NOMO-1 (cell line): ENCODE measurements around the gene SMIM7.

Source experiments
- DNase-seq, 2 experiments: peaks; one replicate each; lab custom pipeline; 2025; ENCODE audit not compliant: unreplicated experiment in 2 of 2; lab: John Stamatoyannopoulos, UW

The SMIM7 gene

DNA sequence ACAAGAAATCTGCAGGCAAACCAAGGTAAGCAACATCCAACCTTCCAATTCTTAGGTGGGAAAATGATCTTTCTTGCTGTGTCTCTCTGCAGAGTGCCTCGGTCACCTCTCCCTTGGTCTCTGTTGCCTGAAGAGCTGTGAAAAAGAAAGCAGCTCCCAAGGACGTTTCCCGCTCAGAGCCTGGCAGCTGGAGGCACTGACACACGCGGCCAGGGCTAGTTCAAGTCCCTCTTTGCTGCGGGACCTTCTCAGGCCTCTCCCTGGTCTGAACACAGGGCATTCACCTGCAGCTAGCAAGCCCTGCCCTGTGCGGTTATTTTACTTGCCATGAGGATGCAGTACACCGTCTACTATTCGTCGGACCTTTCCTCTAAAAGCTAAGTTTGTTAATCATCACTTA lies 35.7 kb downstream of the SMIM7 start:
- DNase-seq: no peak

DNA sequence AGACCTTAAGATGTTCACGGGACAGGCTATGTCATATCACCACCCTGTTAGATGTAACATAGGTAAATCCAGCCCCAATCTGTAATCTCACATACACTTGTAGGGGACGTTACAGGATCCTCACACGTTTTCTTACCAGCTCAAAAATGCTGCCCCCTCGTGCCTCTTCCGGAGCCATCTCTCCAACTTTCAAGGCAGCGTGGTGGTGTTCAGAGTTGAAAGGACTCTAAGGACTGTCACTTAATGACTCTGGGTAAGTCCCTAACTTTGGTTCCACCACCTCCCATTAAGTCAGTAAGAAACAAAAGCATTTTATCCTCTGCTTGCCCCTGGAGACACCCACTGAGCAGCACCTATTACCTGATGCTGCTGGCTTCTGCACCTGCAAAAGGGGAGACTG lies 36.4 kb downstream of the SMIM7 start:
- no peak for DNase-seq

DNA sequence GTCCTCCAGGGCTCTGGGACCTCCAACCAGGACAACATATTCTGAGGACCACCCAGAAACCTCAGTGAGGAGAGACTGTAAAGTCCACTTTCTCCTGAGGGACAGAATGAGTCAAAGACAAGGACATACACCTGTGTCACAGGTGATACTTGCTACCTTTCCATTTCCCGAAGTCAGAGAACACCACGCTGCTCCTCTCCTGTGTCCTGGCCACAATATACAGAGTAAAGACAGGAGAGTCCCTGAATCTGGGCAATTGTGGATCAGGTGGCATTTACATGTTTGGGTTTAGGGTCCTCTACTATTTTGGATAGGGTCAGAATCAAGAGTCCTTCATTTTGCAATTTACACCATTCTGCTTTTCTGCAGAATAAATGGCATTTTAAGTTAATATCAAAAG lies 36.9 kb downstream of the SMIM7 start:
- no peak for DNase-seq

DNA sequence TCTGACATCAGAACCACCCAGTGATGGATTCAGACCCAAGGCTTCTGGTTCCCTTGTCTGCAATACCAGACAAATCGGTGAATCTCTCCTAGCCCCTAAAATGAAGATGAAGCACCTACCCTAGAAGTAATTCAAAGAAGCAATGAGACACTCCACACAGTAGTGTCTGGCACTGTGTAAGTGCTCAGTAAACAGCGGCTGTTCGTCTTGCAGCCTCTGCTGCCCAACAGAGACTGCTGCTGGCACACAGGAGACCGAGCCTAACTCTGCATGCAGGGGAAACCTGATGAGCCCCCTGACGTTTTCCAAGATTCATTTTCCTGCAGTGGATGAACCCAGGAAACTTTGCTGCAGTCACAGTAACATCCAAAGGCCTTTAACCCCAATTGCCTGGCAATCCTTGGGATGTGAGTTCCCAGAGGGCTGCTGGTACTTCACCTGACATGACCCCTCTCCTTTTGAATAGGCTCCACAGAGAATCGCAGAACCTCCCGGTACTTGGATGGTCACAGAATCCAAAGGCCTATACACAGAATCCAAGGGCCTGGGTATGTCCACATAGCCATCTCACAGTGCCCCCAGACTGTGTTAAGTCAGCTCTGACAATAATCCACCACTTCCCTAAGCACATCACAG lies 38.7 kb downstream of the SMIM7 start:
- no peak for DNase-seq

DNA sequence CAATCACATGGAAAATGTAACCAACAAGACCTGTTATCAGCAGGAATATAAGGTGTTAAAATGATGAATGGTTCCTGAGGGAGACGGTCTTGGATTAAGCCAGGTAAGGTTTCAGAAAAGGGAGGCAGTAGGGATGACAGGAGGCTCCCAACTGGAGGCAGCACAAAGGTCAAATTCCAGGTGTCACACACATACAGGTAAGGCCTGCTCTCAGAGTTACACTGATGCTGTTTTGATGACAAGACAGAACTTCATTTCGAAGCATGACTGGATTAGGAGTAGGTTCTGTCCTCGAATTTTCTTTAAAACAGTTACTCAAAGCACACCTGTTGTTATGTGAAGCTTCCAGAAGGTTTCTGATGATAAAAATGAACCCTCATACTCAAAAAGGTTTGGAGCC lies 39.4 kb downstream of the SMIM7 start:
- DNase-seq: no peak

DNA sequence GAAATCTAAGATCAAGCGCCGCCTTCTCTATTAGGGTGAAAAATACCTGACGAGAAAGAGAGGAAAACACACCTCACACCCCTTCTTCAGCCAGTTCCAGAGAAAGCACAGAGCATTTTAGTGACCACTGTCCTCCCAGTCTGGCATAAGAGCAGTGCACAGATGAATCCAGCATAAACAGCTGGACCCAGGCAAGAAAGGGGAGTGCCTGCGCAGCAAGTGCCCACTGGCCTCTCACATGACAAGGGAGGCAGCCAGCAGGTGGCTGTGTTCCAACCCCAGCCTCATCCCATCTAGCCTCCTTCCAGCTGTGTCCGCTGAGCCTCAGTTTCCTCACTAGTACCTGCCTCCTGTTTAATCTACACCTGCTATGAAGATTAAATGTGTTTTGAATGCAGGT lies 39.9 kb downstream of the SMIM7 start:
- no peak for DNase-seq

DNA sequence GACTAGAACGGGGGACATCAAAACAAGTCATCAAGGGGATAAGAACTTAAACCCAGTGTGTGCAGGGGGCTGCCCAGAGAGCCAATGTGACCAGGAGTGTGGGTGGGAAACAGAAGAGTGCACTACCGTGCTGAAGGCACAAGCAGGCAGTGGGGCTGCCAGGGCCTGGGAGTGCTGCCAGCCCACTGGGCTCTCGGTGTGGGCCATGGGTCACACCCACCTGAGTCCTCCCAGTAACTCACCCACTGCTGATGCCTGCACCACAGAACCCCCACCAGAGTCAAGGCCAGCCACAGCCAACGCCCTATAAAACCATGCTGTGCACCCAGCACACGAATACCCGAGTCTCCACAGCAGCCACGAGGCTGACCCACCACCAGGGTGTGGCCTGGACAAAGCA lies 40.5 kb downstream of the SMIM7 start:
- DNase-seq: no peak

DNA sequence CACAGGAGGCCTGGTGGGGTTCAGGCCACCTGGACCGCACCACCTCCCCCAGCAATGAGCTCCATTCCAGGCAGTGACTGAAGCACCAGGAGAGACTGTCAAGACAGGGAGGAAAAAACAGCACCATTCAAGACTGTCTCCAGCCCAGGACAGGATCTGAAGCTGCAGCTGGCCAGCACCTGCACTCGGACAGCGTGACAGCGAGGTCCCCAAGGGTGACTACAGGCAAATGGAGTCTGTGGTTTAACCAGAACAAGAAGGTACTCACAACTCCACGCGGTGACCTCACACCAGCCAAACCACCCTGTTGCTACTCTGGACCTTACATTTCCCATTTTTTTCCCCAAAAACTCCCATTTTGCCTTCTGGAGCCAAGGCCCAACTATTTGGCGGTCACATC lies 41.7 kb downstream of the SMIM7 start:
- no peak for DNase-seq

DNA sequence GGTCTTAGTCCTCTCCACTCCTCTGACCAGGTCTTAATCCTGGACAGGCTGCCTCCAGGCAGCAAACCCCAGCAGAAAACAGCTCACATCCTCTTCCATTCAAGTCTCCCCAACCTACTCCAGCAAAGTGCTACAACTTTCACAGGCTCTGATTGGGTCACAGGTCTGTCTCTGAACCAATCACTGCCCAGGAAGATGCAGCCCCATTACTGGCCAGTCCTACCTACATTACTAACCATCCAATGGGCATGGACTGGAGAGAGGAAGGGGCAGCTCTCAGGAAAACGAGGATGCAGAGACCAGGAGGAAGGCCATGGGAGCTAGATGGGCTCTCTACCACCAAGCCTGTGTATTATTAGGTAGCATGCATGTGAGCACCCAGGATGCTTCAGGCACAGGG lies 44.1 kb downstream of the SMIM7 start:
- DNase-seq: no peak

DNA sequence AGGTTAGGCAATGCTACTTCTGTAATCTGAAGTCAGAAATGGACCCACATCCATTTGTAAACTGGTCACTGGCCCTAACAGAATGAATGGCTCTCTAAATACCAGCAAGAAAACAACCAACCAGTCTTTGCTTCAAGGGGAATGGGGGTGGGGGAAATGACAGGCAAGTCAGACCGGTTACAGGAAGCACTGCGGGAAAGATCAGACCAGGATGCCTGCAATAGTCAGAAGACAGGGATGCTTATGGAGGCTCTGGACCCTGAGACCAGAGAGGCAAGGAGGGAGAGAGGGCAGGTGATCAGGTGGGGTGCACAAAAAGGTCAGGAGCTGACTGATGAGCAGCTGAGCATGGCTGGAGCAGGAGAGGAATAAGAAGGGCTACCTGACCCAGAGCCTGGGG lies 45.0 kb downstream of the SMIM7 start:
- DNase-seq: no peak

DNA sequence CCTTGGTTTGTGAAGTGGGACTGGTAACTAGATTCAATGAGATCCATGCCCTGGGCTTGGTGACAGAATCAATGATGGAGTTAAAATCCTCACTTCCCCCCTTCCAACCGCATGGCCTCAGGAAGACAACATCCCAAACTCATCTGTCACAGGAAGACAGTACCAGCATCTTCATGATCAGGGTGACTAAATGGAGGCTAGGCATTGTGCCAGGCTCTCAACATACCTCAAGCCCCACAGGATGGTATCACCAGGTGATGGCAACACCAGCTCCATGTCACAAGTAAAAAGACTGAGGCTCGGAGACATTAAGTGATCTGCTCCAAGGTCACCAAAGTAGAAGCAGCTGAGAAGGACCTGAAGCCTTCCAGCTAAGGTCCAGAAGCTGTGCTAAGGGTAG lies 46.1 kb downstream of the SMIM7 start:
- no peak for DNase-seq

DNA sequence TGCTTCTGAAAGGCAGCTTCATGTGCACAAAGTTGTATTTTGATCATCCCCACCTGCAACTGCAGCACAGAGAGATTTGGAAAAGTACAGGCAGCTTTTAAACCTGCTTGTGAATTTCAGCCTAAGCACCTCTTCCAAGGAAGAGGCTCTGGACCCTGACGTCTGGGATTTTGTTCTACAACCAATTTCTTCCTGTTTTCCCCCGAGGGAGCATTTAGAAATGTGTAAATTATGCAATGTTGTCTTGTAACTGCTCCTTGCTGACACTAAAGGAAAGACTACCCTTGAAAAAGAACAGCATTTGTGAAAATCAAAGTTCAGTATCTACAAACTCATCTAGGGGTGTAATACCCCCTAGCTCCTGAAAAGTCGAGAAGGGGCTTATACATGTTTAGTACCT lies 47.3 kb downstream of the SMIM7 start:
- peak in 1 of 2 experiments; percentile 30 for DNase-seq

DNA sequence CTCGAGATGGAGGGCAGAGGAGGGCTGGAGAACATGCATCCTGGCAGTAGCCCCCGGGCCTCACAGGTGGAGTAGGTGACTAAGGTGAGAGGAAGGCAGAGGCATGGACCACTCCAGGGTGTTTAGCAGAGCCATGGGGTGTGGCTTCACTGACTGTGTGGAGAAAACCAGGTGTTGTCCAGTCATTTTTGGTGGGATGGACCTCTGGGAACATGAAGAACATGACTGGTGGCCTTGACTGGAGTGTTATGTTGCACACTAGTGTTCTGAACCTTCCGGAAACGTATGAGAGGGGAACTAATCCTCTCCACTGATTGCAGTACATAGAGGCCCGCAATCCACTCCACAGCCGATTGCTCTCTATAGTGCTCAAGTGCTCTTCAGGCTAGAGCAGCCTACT lies 48.8 kb downstream of the SMIM7 start:
- no peak for DNase-seq

DNA sequence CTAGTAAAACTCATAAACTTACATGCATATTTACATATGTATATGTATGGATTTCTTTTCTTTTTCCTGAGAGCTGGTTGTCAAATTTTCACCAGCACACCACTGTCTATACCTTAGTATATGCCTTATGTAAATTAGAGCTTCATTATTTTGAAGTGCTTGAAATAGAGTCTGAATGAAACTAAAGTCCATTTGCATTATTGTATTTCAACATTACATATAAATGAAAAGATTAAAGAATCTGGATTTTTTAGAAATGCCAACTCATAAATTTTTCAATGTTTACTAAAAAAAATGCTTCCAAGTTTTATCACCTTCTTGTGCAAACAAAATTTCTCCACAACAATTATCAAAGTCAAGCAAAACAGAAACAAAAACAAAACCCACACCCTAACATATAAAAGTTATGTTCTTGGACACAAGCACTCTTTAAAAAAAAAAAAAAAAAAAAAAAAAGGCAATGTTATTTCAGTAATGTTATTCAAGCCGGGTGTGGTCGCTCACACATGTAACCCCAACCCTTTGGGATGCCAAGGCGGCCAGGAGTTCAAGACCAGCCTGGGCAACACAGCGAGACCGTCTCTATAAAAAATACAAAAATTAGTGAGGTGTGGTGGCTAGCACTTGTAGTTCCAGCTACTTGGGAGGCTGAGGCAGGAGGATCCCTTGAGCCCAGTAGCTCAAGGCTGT lies 50.3 kb downstream of the SMIM7 start:
- DNase-seq: no peak

DNA sequence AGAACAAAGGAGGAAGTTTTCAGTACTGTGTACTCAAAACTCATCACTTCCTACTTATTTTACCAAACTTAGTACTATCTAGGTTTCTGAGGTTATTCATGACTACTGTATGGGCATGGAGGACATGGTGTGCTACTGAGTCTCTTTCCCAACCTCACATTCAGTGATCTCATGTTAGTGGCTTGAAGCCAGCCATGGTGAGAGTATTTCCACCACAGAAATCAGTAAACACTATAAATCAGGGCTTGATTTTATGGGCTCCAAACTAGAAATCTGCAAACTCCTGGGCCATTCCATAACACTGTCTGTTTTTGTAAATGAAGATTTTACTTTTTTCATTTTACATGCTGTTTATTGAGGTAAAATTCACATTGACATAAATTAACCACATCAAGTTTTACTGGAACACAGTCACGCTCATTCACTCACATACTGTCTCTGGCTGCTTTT lies 51.6 kb downstream of the SMIM7 start:
- DNase-seq: peak; percentile 16 to 76

DNA sequence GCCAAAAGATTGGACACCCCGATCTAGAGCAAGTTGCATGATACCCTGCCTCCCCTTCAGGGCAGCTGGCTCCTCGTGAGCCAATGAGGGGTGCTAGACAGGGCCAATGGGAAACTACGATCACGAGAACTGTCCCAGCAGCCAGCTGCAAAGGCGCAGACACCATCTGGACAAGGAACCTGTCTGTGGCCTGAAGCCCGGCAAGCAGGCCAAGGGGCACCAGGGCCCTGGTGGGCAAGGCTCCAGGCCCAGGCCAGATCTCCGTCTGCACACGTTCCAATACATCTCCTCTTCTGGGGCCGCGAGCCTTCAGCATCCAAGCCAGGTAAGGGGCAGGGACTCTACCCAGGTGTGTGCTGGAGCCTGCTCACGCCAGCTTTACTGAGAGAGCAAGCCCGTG lies 52.1 kb downstream of the SMIM7 start:
- no peak for DNase-seq

DNA sequence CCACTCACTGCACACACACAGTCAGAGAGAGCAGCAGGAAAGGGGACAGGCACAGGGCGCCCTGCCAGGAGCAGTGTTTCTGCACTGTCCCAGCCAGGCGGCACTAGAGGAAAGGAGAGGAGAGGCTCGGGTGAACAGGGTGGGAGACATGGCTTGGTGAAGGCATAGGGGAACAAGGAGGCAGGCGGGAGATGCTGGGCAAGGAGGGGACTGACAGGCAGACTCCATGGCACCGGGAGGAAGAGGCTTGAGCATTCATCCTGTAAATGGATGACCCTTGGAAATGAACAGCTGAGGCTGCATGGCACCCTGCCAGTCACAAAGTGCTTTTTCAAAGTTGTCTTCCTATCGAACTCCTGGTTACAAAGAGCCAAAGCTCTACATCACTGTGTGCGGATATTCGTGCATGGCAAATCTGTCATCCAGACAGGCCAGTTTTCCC lies 54.4 kb downstream of the SMIM7 start:
- no peak for DNase-seq

DNA sequence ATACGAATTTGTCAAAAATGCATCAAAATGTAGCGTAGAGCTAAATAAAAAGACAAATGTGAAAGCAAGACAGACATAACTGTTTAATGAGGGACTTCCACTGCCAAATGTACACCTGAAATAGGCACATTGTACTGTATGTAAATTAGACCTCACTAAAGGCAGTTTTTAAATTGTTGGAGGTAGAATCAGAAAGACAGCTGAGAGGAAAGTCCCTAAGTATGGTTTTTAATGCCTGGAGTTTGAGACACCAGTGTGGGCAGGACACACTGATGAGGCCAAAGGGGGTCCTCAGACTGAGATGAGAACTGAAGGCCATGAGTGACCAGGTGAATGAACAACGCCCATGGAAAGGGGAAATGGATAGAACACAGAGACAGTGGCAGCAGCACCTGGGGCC lies 54.8 kb downstream of the SMIM7 start:
- no peak for DNase-seq

DNA sequence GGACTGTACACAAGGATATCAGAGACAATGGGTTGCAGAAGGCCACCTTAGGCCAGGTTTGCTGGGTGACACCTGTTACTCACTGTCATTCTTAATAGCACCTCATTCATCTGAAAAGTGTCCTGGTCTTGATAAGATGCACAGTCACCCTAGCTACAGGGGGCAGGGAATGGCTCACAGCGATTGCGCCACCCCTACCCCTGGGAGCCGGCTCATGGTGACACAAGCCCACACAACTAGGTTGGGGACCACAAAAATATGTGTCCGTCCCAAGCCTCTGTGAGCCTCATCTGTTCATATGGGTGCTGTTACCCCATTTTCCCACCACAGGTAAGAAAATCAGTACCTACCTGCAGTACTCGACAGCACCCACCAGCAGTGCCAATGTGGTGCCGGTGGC lies 55.3 kb downstream of the SMIM7 start:
- DNase-seq: no peak

DNA sequence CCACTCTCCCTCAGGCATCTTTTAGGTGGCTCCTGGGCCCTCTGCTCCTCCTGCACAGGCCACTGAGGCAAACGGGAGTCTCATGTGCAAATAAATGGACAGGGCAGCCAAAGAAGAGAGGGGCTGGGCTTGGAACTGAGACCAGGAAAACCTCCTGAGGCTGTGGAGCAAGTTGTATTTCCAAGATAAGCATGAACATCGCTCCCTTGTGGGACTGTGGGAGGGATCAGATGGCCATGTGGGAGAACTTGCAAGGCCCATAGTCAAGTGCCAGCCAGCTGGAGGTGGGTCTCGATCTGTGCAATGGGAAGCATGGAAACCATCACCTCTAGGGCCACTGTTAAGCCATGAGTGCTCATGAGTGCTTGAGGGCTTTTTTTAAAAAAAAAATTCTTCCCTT lies 56.9 kb downstream of the SMIM7 start:
- DNase-seq: no peak

DNA sequence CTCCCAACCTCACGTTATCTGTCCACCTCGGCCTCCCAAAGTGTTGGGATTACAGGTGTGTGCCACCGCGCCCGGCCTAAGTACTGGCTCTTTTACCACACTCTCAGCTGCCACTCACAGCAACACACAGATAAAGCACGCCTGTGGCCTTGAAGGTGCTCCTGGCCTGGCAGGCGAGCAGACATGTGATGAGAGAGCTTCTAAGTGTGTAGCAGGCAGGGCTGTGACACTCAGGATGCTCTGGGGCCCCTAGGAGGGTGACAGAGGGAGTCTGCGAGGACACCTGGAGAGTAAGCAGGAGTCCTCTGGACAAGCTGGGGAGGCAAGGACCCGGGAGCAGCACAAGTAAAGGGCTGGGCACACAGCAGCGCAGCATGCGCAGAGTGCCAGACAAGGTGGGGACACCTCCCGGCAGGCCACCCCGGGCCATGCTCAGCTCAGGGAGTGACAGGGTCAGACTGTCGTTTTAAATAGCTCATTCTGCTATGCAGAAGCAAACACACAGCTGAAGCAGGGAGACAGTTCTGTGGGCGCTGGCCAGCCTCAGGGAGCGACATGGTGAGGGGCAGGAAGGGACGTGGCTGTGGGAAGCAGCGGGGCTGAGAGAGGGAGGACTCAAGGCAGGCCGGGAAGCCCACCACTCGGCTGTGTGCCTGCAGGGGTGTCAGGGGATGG lies 58.4 kb downstream of the SMIM7 start:
- no peak for DNase-seq

DNA sequence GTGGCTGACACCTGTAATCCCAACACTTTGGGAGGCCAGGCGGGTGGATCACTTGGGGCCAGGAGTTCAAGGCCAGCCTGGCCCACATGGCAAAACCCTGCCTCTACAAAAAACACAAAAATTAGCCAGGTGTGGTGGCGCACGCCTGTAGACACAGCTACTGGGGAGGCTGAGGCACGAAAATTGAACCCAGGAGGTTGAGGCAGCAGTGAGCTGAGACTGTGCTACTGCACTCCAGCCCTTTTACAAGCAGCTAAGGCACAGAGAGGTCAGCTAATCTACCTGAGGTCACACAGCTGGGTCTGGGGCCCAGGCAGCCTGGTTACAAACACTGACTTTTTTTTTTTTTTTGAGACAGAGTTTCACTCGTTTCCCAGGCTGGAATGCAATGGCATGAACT lies 59.1 kb downstream of the SMIM7 start:
- no peak for DNase-seq
